K562 (cell line): ENCODE data around the gene PPM1M. TPM values are rescaled to one million over a fixed set of nuclear protein-coding genes. Genes with fewer than 3 reads are reported as not detected.

Experiments used
- ATAC-seq: fragments of 200-7000 bp; cut with Tn5 transposase; 3 replicates; pipeline ENCODE4 v1.9.1; 2020; ENCODE audit warnings: moderate library complexity
- BruUV-seq: library from RNA; stranded (reverse); fragments of 400-500 nt; replicated peaks from 2 replicates; lab custom pipeline; 2021; lab: Mats Ljungman, UMichigan
- CTCF ChIA-PET: fragments of 300-600 bp; formaldehyde crosslinking; extraction: SDS; loops from one replicate; lab custom pipeline; 2021; ENCODE audit warnings: low intra/inter-chr PET ratio; lab: Yijun Ruan, JAX
- POLR2A ChIA-PET: fragments of 300-600, 350-650 bp; sonication (Branson Sonifier 250); formaldehyde crosslinking; extraction: SDS; loops from one replicate; lab custom pipeline; 2021; ENCODE audit warnings: antibody characterized with exemption, inconsistent platforms; lab: Yijun Ruan, JAX
- DNase-seq, 4 experiments: peaks; one replicate each; pipeline versions ENCODE4 v3.0.0 to v3.0.0-alpha.2; 2011 to 2018; ENCODE audit warnings: low spot score in 3 of 4, mixed read lengths in 3 of 4; ENCODE audit errors: extremely low read depth in 1 of 4
- FAIRE-seq: peaks from 2 replicates; lab custom pipeline; 2011; peaks lifted over from hg19 to GRCh38; lab: Jason Lieb, UNC
- H2AFZ ChIP-seq: 2 replicates; pipeline ENCODE4 v1.6.0; 2011; ENCODE audit warnings: low read depth, low read length, control low read depth, inconsistent platforms
- H3K27ac ChIP-seq: fragments of 200-600 bp; 3 replicates; pipeline ENCODE4 v1.8.0; 2011; ENCODE audit warnings: low read depth, mild to moderate bottlenecking, control low read depth, inconsistent platforms, low read length, moderate library complexity, mixed read lengths; ENCODE audit errors: extremely low read depth
- H3K27me3 ChIP-seq, 2 experiments: fragments of 300-600 bp in 1 of 2; 2 replicates in 1 of 2; 3 replicates in 1 of 2; pipeline versions ENCODE4 v1.6.0 to v1.8.0; 2011; ENCODE audit warnings: inconsistent platforms in 2 of 2, low read length in 2 of 2, mild to moderate bottlenecking in 1 of 2, mixed read lengths in 1 of 2, moderate library complexity in 1 of 2; ENCODE audit not compliant: control insufficient read depth in 2 of 2, insufficient read depth in 2 of 2
- H3K36me3 ChIP-seq: fragments of 300-600 bp; 3 replicates; pipeline ENCODE4 v1.8.0; 2011; ENCODE audit warnings: mild to moderate bottlenecking, low read length, inconsistent platforms; ENCODE audit not compliant: control insufficient read depth, insufficient read depth
- H3K4me1 ChIP-seq, 2 experiments: fragments of 200-600 bp in 1 of 2; replicated peaks in 1 of 2; 2 replicates in 1 of 2; 3 replicates in 1 of 2; pipeline versions ENCODE4 v1.5.1 to v1.8.0; 2011; ENCODE audit warnings: inconsistent platforms in 2 of 2, low read length in 2 of 2, mild to moderate bottlenecking in 1 of 2, mixed read lengths in 1 of 2, moderate library complexity in 1 of 2; ENCODE audit not compliant: control insufficient read depth in 2 of 2, insufficient read depth in 2 of 2
- H3K4me2 ChIP-seq: 2 replicates; pipeline ENCODE4 v1.6.1; 2011; ENCODE audit warnings: low read length, control low read depth, inconsistent platforms, mixed read lengths; ENCODE audit not compliant: insufficient read depth
- H3K4me3 ChIP-seq: fragments of 200-600 bp; sonication (generic), shearing (Covaris generic); 2 replicates; pipeline ENCODE4 v1.5.1; 2016; ENCODE audit warnings: control low read depth, inconsistent platforms
- H3K79me2 ChIP-seq: fragments of 200-600 bp; 3 replicates; pipeline ENCODE4 v1.8.0; 2011; ENCODE audit warnings: low read length, inconsistent platforms; ENCODE audit not compliant: control insufficient read depth, insufficient read depth
- H3K9ac ChIP-seq, 2 experiments: 2 replicates each; pipeline versions ENCODE4 v1.6.0 to v1.6.1; 2011; ENCODE audit warnings: low read depth in 2 of 2, low read length in 2 of 2, control low read depth in 1 of 2, inconsistent platforms in 1 of 2, mild to moderate bottlenecking in 1 of 2, mixed read lengths in 1 of 2; ENCODE audit not compliant: insufficient read depth in 1 of 2
- H3K9me1 ChIP-seq: one replicate; pipeline ENCODE4 v1.6.0; 2011; ENCODE audit warnings: inconsistent platforms, mild to moderate bottlenecking, low read length, moderate library complexity; ENCODE audit not compliant: control insufficient read depth, insufficient read depth
- H3K9me3 ChIP-seq: replicated peaks from 2 replicates; pipeline ENCODE4 v1.5.1; 2011; ENCODE audit warnings: low read depth, low read length, inconsistent platforms; ENCODE audit not compliant: control insufficient read depth, insufficient read depth
- H4K20me1 ChIP-seq: replicated peaks from 2 replicates; pipeline ENCODE4 v1.6.1; 2011; ENCODE audit warnings: low read length, inconsistent platforms, mixed read lengths; ENCODE audit not compliant: control insufficient read depth, insufficient read depth
- BCLAF1 ChIP-seq, 2 experiments: fragments of 450-650 bp in 1 of 2; IDR thresholded peaks; 2 replicates each; pipeline ENCODE4 v1.6.1; 2011 to 2017; ENCODE audit warnings: low read depth in 2 of 2, antibody characterized with exemption in 1 of 2, borderline replicate concordance in 1 of 2, low read length in 1 of 2, mild to moderate bottlenecking in 1 of 2, mixed read lengths in 1 of 2; ENCODE audit not compliant: control insufficient read depth in 1 of 2
- MLLT1 ChIP-seq, 2 experiments: fragments of 450-650 bp; IDR thresholded peaks; 2 replicates each; pipeline ENCODE4 v1.6.1; 2016
- TBP ChIP-seq: optimal IDR thresholded peaks from 2 replicates; pipeline ENCODE3; 2011; ENCODE audit warnings: low read depth, low read length, improper control_type of control experiment
- ZNF398 ChIP-seq: fragments of 250-450 bp; sonication (Bioruptor Pico); IDR thresholded peaks from 2 replicates; pipeline ENCODE4 v1.8.0; 2021; ENCODE audit warnings: moderate library complexity, mild to moderate bottlenecking, inconsistent platforms
- ZNF644 ChIP-seq: fragments of 200-800 bp; sonication (Bioruptor generic); IDR thresholded peaks from 2 replicates; pipeline ENCODE4 v1.6.1; 2016; ENCODE audit warnings: low read depth, missing genetic modification characterization, missing compliant biosample characterization
- WGBS: fragments of 100-300 bp; shearing (Covaris generic); methylation state at CpG from one replicate; pipeline ENCODE4 v1.1.6; 2016; ENCODE audit warnings: low coverage, mixed read lengths; ENCODE audit not compliant: insufficient coverage; ENCODE audit errors: missing lambda C conversion rate; 5-methylcytosine and 5-hydroxymethylcytosine counted together
- in situ Hi-C: fragments of 300-500 bp; cut with MboI; formaldehyde crosslinking; loops from 4 replicates; pipeline ENCODE4 v1.15.0; 2018; ENCODE audit warnings: inconsistent platforms, mixed read lengths
- intact Hi-C: fragments of 100-400 bp; cut with micrococcal nuclease; formaldehyde crosslinking; loops from 2 replicates; pipeline ENCODE4 v1.14.2; 2022
- polyA plus RNA-seq, 8 experiments: library from polyadenylated mRNA; depleted of rRNA in 4 of 8; stranded (reverse) in 5 of 8; unstranded in 3 of 8; fragments of >200 nt; fragmentation: Nextera tagmentation in 2 of 8; fragmentation: Illumina TruSeq in 1 of 8; extraction: Ambion mirVana in 2 of 8; extraction: Trizol in 1 of 8; gene quantifications; 2 replicates each; pipeline versions ENCODE4 v1.2.1 to v1.2.3, GENCODE V29; 2011 to 2014; ENCODE audit warnings: inconsistent platforms in 1 of 8, missing spikeins in 1 of 8
- total RNA-seq, 7 experiments: library from RNA; depleted of rRNA in 6 of 7; stranded (reverse); fragments of >200 nt in 6 of 7; fragmentation: Illumina TruSeq in 2 of 7; extraction: Trizol in 2 of 7; gene quantifications; 2 replicates each; pipeline versions ENCODE4 v1.2.1 to v1.2.3, GENCODE V29; 2011 to 2021; ENCODE audit warnings: low replicate concordance in 1 of 7

The PPM1M gene
- total and polyA plus RNA-seq, 9 of the 15 experiments (the other 6 are each of a cell fraction or from before 2014, with no cell fraction given): 1.4 to 9.2 (median 4.4) TPM

- H3K27me3 ChIP-seq: no peaks in the 10 kb centered on the region
- H3K4me2 ChIP-seq: no peak overlapping the region
- H3K4me3 ChIP-seq: no peak overlapping the region
- in situ Hi-C loops (no loop called here), intact Hi-C loops (loop anchor here (5.0 kb wide), 1 partner anchor 105 kb away; no protein-coding TSS in a partner anchor)
- H4K20me1 ChIP-seq: no peaks in the 10 kb centered on the region; the same call in 1 of the 2 replicates
- peak overlapping the region in 1 of 2 experiments; percentile 71; a peak in 1 of 4 replicates for H3K9ac ChIP-seq
- DNase-seq: no peak
- H3K9me3 ChIP-seq: no peaks in the 10 kb centered on the region
- peaks cover 34% of the 10 kb centered on the region; the same call in 2 of the 3 replicates for H3K36me3 ChIP-seq
- no peak overlapping the region for H2AFZ ChIP-seq
- no peak for ATAC-seq
- BruUV-seq: no TSS peak
- no peaks in the 10 kb centered on the region for H3K9me1 ChIP-seq
- no peak for FAIRE-seq
- H3K27ac ChIP-seq: no peak overlapping the region
- 73% methylated on average over 12 of the region's 28 CpGs for WGBS
- ChIA-PET CTCF (interaction anchor here (1.0 to 3.2 kb wide), 5 partner anchors 46 to 153 kb away, joined by 3 to 18 read pairs (median 7); partner anchors contain the start of gene WDR82), POLR2A (interaction anchor here (0.8 to 1.0 kb wide), 3 partner anchors 8 to 256 kb away, joined by 3 to 7 read pairs (median 3); no protein-coding TSS in a partner anchor)
- peaks cover 19% of the 10 kb centered on the region for H3K79me2 ChIP-seq
- H3K4me1 ChIP-seq: peaks cover 9 to 53% of the 10 kb centered on the region in 2 experiments; a peak in 4 of 5 replicates
- TF ChIP-seq BCLAF1 (IDR thresholded peaks at IDR 0.05; ENCODE audit: borderline replicate concordance in 1 of 2, control insufficient read depth in 1 of 2, low read depth in 2 of 2, low read length in 1 of 2) (no peak), MLLT1 (IDR thresholded peaks at IDR 0.05) (peak in 1 of 2 experiments; percentile 56; a peak in 1 of 4 replicates), TBP (no peak), ZNF398 (CRISPR knock-in tag) (no peak), ZNF644 (tag) (no peak)
Measured at GRCh38 chr3:52232279-52233107, 13.1 kb upstream of the PPM1M start.
